ENCODE results near the gene MRPL48.
A peak's percentile ranks its signal among the peaks of the same experiment; 100 is the strongest.
"Not testable (repeated sequence)": the region's sequence is repeated elsewhere in the genome, so short reads cannot be mapped to it uniquely, and the experiment has no call there.

MRPL48 gene

GRCh38 chr11:73787643-73788558 is at the start of gene MRPL48:
TSS of gene MRPL48 (plus strand) at chr11:73787874. CDS start at chr11:73787972, 98 bp downstream.
- DNase-seq = peak; percentile 95

DNA sequence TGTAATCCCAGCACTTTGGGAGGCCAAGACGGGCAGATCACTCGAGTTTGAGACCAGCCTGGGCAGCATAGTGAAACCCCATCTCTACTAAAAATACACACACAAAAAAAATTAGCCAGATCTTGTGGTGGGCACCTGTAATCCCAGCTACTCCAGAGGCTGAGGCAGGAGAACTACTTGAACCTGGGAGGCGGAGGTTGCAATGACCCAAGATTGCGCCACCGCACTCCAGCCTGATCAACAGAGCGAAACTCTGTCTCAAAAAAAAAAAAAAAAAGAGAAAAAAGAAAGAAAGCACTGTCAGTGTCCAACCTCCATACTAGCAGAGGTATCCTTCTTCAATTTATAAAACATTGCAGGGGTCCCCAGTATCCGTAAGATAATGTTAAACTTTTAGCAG is 44.6 kb upstream of the MRPL48 start:
- no peak for DNase-seq

GRCh38 chr11:73746701-73747100 is 41.0 kb upstream of the MRPL48 start:
- DNase-seq = no peak

- no peak for DNase-seq
Measured at GRCh38 chr11:73747762-73748161, 39.9 kb upstream of the MRPL48 start.

- DNase-seq = no peak
Measured at GRCh38 chr11:73748300-73748699, 39.4 kb upstream of the MRPL48 start.

GRCh38 chr11:73749118-73749517 is 38.6 kb upstream of the MRPL48 start:
- DNase-seq = no peak

- DNase-seq = no peak
Measured at GRCh38 chr11:73750228-73750627, 37.4 kb upstream of the MRPL48 start.

- DNase-seq = not testable (repeated sequence)
Measured at GRCh38 chr11:73750862-73751261, 36.8 kb upstream of the MRPL48 start.

GRCh38 chr11:73752216-73752867 is 35.3 kb upstream of the MRPL48 start:
- DNase-seq = no peak

GRCh38 chr11:73752903-73753302 is 34.8 kb upstream of the MRPL48 start:
- no peak for DNase-seq

DNA sequence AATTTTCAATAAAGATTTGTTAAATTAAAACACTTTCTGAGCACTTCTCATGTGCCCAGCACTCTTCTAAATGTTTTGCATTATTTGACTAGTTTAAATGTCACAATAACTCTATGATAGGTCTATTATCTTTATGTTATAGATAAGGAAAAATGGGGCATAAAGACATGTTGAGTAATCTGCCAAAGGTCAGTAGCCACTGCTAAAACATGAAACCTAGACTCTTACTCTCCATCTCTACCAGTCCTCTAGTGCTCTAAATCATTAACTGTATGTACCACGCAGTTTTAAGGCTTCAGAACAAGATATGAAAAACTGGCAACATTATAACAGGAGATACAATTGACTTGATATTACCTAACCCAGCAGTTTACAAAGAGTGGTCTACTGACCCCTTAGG is 33.7 kb upstream of the MRPL48 start:
- DNase-seq = no peak

DNA sequence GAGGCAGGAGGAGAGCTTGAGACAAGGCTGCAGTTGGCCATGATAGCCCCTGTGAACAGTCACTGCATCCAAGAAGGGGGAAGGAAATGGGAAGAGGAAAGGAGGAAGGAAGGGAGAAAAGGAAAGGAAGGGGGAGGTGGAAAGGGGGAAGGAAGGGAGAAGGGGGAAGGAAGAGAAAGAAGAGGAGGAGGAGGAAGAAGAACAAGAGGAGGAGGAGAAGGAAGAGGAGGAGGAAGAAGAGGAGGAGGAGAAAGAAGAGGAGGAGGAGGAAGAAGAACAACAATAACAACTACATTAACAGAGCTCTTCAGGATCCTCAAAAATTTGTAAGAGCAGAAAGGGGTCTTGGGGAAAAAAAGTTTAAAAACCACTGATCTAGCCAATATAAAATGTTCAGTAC is 32.0 kb upstream of the MRPL48 start:
- no peak for DNase-seq

GRCh38 chr11:73757598-73757997 is 30.1 kb upstream of the MRPL48 start:
- no peak for DNase-seq

DNA sequence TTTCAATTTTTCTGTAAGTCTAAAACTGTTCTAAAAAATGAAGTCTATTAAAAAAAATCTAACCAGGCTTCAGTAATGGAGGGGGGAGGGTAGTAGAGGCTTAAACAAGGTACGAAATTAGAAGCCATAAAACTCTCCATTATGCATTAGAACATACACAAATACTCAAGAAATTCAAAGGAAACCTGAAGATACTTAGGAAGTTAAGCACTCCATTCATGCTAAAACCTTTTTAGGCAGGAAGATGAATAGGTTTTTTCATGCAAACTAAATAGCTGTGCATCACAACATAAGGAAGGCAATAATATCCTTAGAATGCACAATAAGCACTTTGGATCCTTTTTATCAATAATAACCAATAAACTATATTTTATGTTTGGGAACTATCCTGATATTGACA is 29.2 kb upstream of the MRPL48 start:
- DNase-seq = no peak

- no peak for DNase-seq
Measured at GRCh38 chr11:73759610-73760134, 28.0 kb upstream of the MRPL48 start.

DNA sequence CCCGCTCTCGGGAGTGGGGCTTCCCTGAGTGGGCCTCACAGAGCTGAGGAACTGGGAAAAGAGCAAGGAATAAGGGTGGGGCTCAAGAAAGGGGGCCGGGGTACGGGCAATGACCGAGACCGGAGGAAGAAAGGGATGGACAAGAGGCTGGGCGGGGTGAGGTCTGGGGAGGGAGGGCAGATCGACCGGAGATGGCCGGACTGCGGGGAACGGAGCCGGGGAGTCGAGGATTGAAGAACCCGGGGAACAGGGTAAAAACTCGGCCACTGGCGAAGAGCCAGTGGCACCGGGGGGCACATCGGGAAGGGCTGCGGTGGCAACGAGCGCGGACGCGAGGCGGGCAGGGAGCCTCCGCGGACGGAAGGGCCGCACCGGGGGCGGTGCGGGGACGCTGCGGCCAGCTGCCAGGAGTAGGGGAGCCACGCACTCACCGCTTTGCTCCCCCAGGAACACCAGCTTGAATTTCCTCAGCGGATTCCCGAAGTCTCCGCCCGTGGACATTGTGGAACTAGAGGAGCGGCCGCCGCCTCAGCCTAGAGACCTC is 27.5 kb upstream of the MRPL48 start:
- DNase-seq = no peak

- peak; percentile 100 for DNase-seq
Measured at GRCh38 chr11:73760679-73761402, 26.8 kb upstream of the MRPL48 start, which contains the start of gene RAB6A. TSS of gene RAB6A (minus strand) at chr11:73761074. CDS start at chr11:73760635, 439 bp downstream.

- DNase-seq = no peak
Measured at GRCh38 chr11:73761403-73761945, 26.2 kb upstream of the MRPL48 start.

DNA sequence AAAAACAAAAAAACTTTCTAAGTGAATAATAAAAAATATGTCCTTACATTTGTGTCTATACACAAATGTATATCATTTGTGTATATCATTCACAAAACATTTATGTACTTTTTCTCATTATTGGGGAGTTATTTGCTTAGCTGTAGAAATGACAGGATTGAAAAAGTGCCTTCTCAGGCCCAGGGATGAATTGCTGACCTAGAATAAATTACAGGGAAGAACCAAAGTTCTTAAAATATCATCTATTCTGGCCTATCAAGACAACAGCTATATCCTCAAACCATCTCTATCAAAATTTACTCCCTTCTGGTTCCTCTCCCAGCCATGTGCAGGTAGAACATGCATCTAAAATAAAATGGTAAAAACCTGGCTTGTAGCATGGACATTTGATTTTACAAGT is 24.9 kb upstream of the MRPL48 start:
- DNase-seq = no peak

DNA sequence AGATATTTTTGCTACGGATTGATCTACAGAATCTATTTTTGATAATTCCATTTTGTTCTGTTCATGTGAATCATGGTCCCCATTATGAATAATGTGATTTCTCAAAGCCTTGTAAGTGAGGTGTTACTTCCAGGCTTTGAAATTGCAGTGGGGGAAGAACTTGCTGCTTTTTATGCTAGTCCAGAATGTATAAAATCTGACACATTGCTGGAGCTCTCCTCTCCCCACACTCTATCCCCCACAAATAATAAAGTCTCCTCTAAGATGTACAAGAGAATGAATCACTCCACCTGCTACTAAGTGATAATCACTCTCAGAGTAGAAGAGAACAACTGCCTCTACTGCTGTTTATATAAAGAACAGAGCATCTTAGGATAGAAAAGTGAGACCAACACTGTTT is 20.9 kb upstream of the MRPL48 start:
- no peak for DNase-seq

- not testable (repeated sequence) for DNase-seq
Measured at GRCh38 chr11:73770811-73771210, 16.9 kb upstream of the MRPL48 start.

DNA sequence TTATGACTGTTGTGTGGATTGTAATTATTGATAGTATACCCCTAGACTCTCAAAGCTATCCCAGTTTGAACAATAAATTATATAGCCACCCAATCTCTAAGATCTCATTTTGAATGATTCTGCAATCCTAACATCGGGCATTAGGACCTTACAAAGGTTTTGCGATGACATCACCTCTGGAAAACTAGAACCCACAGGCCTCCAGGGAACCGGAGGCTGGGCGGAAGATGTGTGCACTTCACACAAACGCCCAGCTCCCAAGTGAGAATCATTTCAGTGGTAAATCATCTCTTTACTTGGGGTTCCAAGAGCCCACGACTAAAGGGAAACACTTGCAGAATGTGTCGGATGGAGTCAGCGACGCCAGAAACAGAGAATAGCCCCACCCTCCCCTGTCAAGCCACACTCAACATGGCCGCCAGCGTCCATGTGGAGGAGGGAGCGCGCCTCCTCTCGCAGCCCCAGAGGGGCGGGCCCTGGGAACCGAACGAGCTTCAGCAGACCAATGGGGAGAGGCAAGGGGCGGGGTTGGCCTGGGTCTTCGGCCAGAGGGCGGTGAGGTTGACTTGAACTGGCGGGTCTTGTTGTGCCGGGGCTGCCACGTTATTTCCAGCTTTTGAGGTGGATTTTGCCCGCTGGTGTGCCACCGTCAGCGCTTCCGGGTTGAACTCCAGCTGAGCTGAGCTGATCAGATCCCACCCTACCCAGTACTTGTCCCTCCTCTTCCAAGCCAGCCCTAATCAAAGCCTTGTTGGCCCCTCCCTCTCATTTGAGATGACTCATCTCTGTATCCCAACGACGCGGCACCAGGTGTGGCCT is 8.4 kb upstream of the MRPL48 start:
- DNase-seq = peak; percentile 100
